GM12878 (cell line): Measurements from ENCODE around the gene SACM1L. TPM values are rescaled to one million over a fixed set of nuclear protein-coding genes. Genes with fewer than 3 reads are reported as not detected.

Source experiments
- ATAC-seq: fragments of 200-7000 bp; cut with Tn5 transposase; 3 replicates; pipeline ENCODE4 v1.9.1; 2020; ENCODE audit warnings: mild to moderate bottlenecking, moderate library complexity
- BruUV-seq: library from RNA; stranded (reverse); fragments of 400-500 nt; replicated peaks from 2 replicates; lab custom pipeline; 2021; lab: Mats Ljungman, UMichigan
- CTCF ChIA-PET: fragments of 300-600 bp; sonication (Branson Sonifier 250); formaldehyde crosslinking; extraction: SDS; loops from one replicate; lab custom pipeline; 2021; ENCODE audit warnings: inconsistent platforms; lab: Yijun Ruan, JAX
- POLR2A ChIA-PET: fragments of 350-600 bp; formaldehyde crosslinking; extraction: SDS; loops from one replicate; lab custom pipeline; 2021; ENCODE audit warnings: inconsistent platforms; lab: Charles Lee
- RAD21 ChIA-PET: fragments of 300-600 bp; sonication (Branson Sonifier 250); formaldehyde crosslinking; loops from one replicate; lab custom pipeline; 2023; ENCODE audit warnings: antibody characterized with exemption; ENCODE audit not compliant: unreplicated experiment; lab: Charles Lee
- SMC1A ChIA-PET: fragments of 300-600 bp; sonication (Branson Sonifier 250); formaldehyde crosslinking; loops from one replicate; lab custom pipeline; 2023; ENCODE audit not compliant: unreplicated experiment, uncharacterized antibody; lab: Charles Lee
- DNase-seq: peaks from one replicate; pipeline ENCODE4 v3.0.0-alpha.2; 2011; ENCODE audit warnings: low read depth, low spot score
- FAIRE-seq: peaks from 3 replicates; lab custom pipeline; 2011; peaks lifted over from hg19 to GRCh38; lab: Jason Lieb, UNC
- H2AFZ ChIP-seq: 2 replicates; pipeline ENCODE4 v1.6.0; 2011; ENCODE audit warnings: low read depth, low read length, control low read depth; ENCODE audit not compliant: control insufficient read depth
- H3K27ac ChIP-seq: 2 replicates; pipeline ENCODE4 v1.5.1; 2011; ENCODE audit warnings: control low read depth; ENCODE audit not compliant: control insufficient read depth, insufficient read depth
- H3K27me3 ChIP-seq, 2 experiments: replicated peaks in 1 of 2; 2 replicates each; pipeline versions ENCODE4 v1.6.0 to v1.6.1; 2011; ENCODE audit warnings: low read length in 1 of 2; ENCODE audit not compliant: control insufficient read depth in 2 of 2, insufficient read depth in 2 of 2
- H3K36me3 ChIP-seq, 2 experiments: 2 replicates each; pipeline ENCODE4 v1.5.1; 2011; ENCODE audit warnings: low read length in 1 of 2; ENCODE audit not compliant: control insufficient read depth in 2 of 2, insufficient read depth in 2 of 2
- H3K4me1 ChIP-seq: 2 replicates; pipeline ENCODE4 v1.6.1; 2011; ENCODE audit warnings: mild to moderate bottlenecking, low read length, moderate library complexity, mixed read lengths; ENCODE audit not compliant: control insufficient read depth, insufficient read depth
- H3K4me2 ChIP-seq: 2 replicates; pipeline ENCODE4 v1.6.0; 2011; ENCODE audit warnings: control low read depth; ENCODE audit not compliant: control insufficient read depth, insufficient read depth
- H3K4me3 ChIP-seq: fragments of 200-600 bp; sonication (generic); 2 replicates; pipeline ENCODE4 v1.5.1; 2016
- H3K79me2 ChIP-seq: 2 replicates; pipeline ENCODE4 v1.6.0; 2011; ENCODE audit warnings: low read length; ENCODE audit not compliant: control insufficient read depth, insufficient read depth
- H3K9ac ChIP-seq: 2 replicates; pipeline ENCODE4 v1.8.0; 2011; ENCODE audit warnings: low read length, control low read depth, mixed read lengths; ENCODE audit not compliant: control insufficient read depth, insufficient read depth
- H3K9me3 ChIP-seq: replicated peaks from 3 replicates; pipeline ENCODE4 v1.5.1; 2011; ENCODE audit warnings: mild to moderate bottlenecking, low read length; ENCODE audit not compliant: control insufficient read depth, insufficient read depth
- H4K20me1 ChIP-seq: 2 replicates; pipeline ENCODE4 v1.6.0; 2011; ENCODE audit not compliant: control insufficient read depth, insufficient read depth
- BMI1 ChIP-seq: fragments of 450-650 bp; IDR thresholded peaks from 2 replicates; pipeline ENCODE4 v1.6.1; 2016; ENCODE audit warnings: mild to moderate bottlenecking, moderate library complexity, borderline replicate concordance
- CBX5 ChIP-seq: sonication (generic); IDR thresholded peaks from 2 replicates; pipeline ENCODE4 v1.6.1; 2016; ENCODE audit warnings: low read depth, moderate library complexity, mild to moderate bottlenecking, inconsistent platforms
- DPF2 ChIP-seq: fragments of 450-650 bp; IDR thresholded peaks from 2 replicates; pipeline ENCODE4 v1.6.1; 2017; ENCODE audit warnings: mild to moderate bottlenecking
- EP300 ChIP-seq, 2 experiments: fragments of 150-350 bp in 1 of 2; IDR thresholded peaks; 2 replicates each; pipeline ENCODE4 v1.6.1; 2011 to 2012; ENCODE audit warnings: low read depth in 2 of 2, low read length in 2 of 2, borderline replicate concordance in 1 of 2, improper control_type of control experiment in 1 of 2, inconsistent platforms in 1 of 2; ENCODE audit not compliant: control insufficient read depth in 1 of 2
- JUNB ChIP-seq: IDR thresholded peaks from 2 replicates; pipeline ENCODE4 v1.6.1; 2016; ENCODE audit warnings: antibody characterized with exemption, mild to moderate bottlenecking
- MTA2 ChIP-seq: fragments of 450-650 bp; IDR thresholded peaks from 2 replicates; pipeline ENCODE4 v1.6.1; 2016; ENCODE audit warnings: low read depth, mild to moderate bottlenecking, moderate library complexity
- RAD21 ChIP-seq: IDR thresholded peaks from 2 replicates; pipeline ENCODE4 v1.6.1; 2011; ENCODE audit warnings: mild to moderate bottlenecking, low read depth, low read length, moderate library complexity; ENCODE audit not compliant: insufficient read depth
- WGBS: methylation state at CpG from one replicate; pipeline ENCODE4 v1.1.6; 2016; ENCODE audit warnings: low lambda C conversion rate; ENCODE audit not compliant: insufficient replicate concordance, insufficient coverage; ENCODE audit errors: missing lambda C conversion rate; 5-methylcytosine and 5-hydroxymethylcytosine counted together
- in situ Hi-C: fragments of 300-500 bp; cut with MboI; formaldehyde crosslinking; loops from 9 replicates; pipeline ENCODE4 v1.14.3; 2018; ENCODE audit warnings: mixed read lengths
- intact Hi-C: fragments of 100-400 bp; cut with micrococcal nuclease; formaldehyde crosslinking; loops from one replicate; pipeline ENCODE4 v1.14.2; 2022; ENCODE audit not compliant: unreplicated experiment
- polyA plus RNA-seq, 11 experiments: library from polyadenylated mRNA; depleted of rRNA in 4 of 11; unstranded in 6 of 11; stranded (reverse) in 5 of 11; fragments of >200 nt; fragmentation: Nextera tagmentation in 4 of 11; fragmentation: Illumina TruSeq in 1 of 11; extraction: Ambion mirVana in 4 of 11; extraction: Trizol in 1 of 11; gene quantifications; 1 replicate in 1 of 11; 2 replicates in 10 of 11; pipeline versions ENCODE4 v1.2.1 to v1.2.3, GENCODE V29; 2011 to 2016; ENCODE audit warnings: inconsistent platforms in 2 of 11, missing spikeins in 2 of 11, low read depth in 1 of 11
- total RNA-seq, 4 experiments: library from RNA; depleted of rRNA in 3 of 4; stranded (reverse); fragments of >200 nt in 3 of 4; fragmentation: Illumina TruSeq in 1 of 4; extraction: Trizol in 1 of 4; gene quantifications; 2 replicates each; pipeline versions ENCODE4 v1.2.1 to v1.2.3, GENCODE V29; 2013 to 2021
- TF ChIP-seq, protein P1 (sequence below): fragments of 450-650 bp; formaldehyde crosslinking; IDR thresholded peaks from 2 replicates; pipeline ENCODE4 v1.5.0; 2022; ENCODE audit warnings: mild to moderate bottlenecking, missing genetic modification characterization

Gene SACM1L
- total and polyA plus RNA-seq, 10 of the 15 experiments (the other 5 are each of a cell fraction or from before 2014, with no cell fraction given): 16.5 to 48.3 (median 28.9) TPM

DNA sequence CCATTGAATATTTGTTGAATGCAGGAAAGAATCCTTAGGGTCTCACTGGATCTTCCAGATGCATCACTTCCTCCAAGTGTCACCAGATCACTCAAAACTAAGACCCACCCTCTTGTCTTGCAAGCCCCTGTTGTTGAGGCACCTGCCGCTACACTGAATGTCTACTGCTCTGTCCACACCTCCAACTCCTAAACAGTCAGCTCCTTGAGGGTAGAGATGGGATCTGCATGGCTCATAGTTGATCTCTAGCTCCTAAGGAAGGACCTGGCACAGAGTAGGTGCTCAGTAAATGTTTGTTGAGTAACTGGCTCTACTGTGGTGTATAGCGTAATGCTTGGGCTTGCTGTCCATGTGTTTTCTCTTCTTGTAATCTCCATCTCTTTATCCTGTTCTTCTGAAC is 98.4 kb downstream of the SACM1L start (continued):
- no peak for TF ChIP-seq RAD21

DNA sequence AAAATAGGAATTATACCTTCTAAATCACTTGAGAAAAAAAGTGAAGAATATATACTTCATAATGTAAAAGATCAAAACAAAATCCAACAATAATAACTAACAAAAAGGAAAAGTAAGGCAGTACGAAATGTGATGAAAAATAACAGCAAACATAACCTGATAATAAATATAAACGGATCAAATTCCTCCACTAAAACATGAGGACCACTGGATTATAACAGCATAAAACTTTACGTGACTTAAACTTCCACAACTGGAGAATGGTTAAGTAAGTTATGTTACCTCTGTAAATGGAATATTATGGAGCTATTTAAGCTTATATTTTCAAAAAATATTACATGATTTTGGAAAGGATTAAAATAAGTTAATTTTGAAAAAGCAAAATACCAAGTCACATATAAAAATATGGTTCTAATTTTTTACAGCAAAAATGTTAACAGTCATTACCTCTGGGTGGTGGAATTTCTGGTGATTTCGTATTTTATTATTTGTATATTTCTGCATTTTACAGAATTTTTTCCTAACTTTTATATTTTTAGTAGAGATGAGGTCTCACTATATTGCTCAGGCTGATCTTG is 100.1 kb downstream of the SACM1L start:
- ChIA-PET POLR2A (no interaction called here), SMC1A (interaction anchor here (1.0 kb wide), 1 partner anchor 16 kb away, joined by 3 read pairs; no protein-coding TSS in a partner anchor), RAD21 (no interaction called here), CTCF (interaction anchor here (0.8 to 2.6 kb wide), 3 partner anchors 27 to 140 kb away, joined by 3 to 6 read pairs (median 4); no protein-coding TSS in a partner anchor)
- intact Hi-C loops (no loop called here), in situ Hi-C loops (no loop called here)
- Histone ChIP-seq H3K27me3 (peaks cover 0 to 4% of the 10 kb centered on the region in 2 experiments; a peak in 1 of 4 replicates), H3K9ac (no peak overlapping the region), H3K79me2 (no peaks in the 10 kb centered on the region), H3K4me3 (no peak overlapping the region), H3K36me3 (no peaks in the 10 kb centered on the region), H4K20me1 (no peaks in the 10 kb centered on the region), H2AFZ (no peak overlapping the region), H3K4me2 (no peak overlapping the region), H3K27ac (no peak overlapping the region), H3K9me3 (no peaks in the 10 kb centered on the region; the same call in 2 of the 3 replicates), H3K4me1 (no peaks in the 10 kb centered on the region)
- DNase-seq: no peak
- ATAC-seq: no peak
- 33% methylated on average over 4 of the region's 4 CpGs for WGBS
- FAIRE-seq: no peak
- BruUV-seq: no TSS peak
- TF ChIP-seq BMI1: no peak
- no peak for TF ChIP-seq DPF2
- no peak for TF ChIP-seq EP300 (IDR thresholded peaks at IDR 0.05; ENCODE audit: borderline replicate concordance in 1 of 2, control insufficient read depth in 1 of 2, low read depth in 2 of 2, low read length in 2 of 2)
- TF ChIP-seq MTA2: no peak
- TF ChIP-seq CBX5: no peak
- TF ChIP-seq, protein P1, sequence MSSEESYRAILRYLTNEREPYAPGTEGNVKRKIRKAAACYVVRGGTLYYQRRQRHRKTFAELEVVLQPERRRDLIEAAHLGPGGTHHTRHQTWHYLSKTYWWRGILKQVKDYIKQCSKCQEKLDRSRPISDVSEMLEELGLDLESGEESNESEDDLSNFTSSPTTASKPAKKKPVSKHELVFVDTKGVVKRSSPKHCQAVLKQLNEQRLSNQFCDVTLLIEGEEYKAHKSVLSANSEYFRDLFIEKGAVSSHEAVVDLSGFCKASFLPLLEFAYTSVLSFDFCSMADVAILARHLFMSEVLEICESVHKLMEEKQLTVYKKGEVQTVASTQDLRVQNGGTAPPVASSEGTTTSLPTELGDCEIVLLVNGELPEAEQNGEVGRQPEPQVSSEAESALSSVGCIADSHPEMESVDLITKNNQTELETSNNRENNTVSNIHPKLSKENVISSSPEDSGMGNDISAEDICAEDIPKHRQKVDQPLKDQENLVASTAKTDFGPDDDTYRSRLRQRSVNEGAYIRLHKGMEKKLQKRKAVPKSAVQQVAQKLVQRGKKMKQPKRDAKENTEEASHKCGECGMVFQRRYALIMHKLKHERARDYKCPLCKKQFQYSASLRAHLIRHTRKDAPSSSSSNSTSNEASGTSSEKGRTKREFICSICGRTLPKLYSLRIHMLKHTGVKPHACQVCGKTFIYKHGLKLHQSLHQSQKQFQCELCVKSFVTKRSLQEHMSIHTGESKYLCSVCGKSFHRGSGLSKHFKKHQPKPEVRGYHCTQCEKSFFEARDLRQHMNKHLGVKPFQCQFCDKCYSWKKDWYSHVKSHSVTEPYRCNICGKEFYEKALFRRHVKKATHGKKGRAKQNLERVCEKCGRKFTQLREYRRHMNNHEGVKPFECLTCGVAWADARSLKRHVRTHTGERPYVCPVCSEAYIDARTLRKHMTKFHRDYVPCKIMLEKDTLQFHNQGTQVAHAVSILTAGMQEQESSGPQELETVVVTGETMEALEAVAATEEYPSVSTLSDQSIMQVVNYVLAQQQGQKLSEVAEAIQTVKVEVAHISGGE: no peak
- no peak for TF ChIP-seq JUNB
